H1 (cell line): ENCODE measurements around the gene AGAP1. TPM values are rescaled to one million over a fixed set of nuclear protein-coding genes. Genes with fewer than 3 reads are reported as not detected.

Source experiments
- ATF3 ChIP-seq: IDR thresholded peaks from 2 replicates; pipeline ENCODE4 v1.6.1; 2011; ENCODE audit warnings: low read depth, mild to moderate bottlenecking, low read length; ENCODE audit not compliant: insufficient read depth
- CBX5 ChIP-seq: fragments of 300-800, 300-1000 bp; sonication (generic); IDR thresholded peaks from 2 replicates; pipeline ENCODE4 v1.7.1; 2016; ENCODE audit warnings: antibody characterized with exemption, low read length, low read depth
- CHD1 ChIP-seq: IDR thresholded peaks from 2 replicates; pipeline ENCODE4 v1.6.1; 2012; ENCODE audit warnings: low read depth, low read length, improper control_type of control experiment
- CHD7 ChIP-seq: fragments of 300-600 bp; sonication (generic); IDR thresholded peaks from 2 replicates; pipeline ENCODE4 v1.7.1; 2012; ENCODE audit warnings: low read length, moderate library complexity, mild to moderate bottlenecking, inconsistent platforms; ENCODE audit not compliant: insufficient replicate concordance
- KDM1A ChIP-seq: fragments of 200-600, 300-600 bp; sonication (generic); IDR thresholded peaks from 2 replicates; pipeline ENCODE4 v1.7.1; 2016; ENCODE audit warnings: mild to moderate bottlenecking, low read length, borderline replicate concordance
- RXRA ChIP-seq: IDR thresholded peaks from 2 replicates; pipeline ENCODE4 v1.6.1; 2011; ENCODE audit warnings: low read depth, mild to moderate bottlenecking, low read length, moderate library complexity; ENCODE audit not compliant: insufficient read depth
- SUZ12 ChIP-seq: fragments of 200-600 bp; sonication (generic); IDR thresholded peaks from 2 replicates; pipeline ENCODE4 v1.6.1; 2012; ENCODE audit warnings: mild to moderate bottlenecking, inconsistent platforms, low read length, moderate library complexity, mixed read lengths
- USF2 ChIP-seq: IDR thresholded peaks from 2 replicates; pipeline ENCODE4 v1.6.1; 2011; ENCODE audit warnings: low read length, improper control_type of control experiment
- polyA plus RNA-seq, 7 experiments: library from polyadenylated mRNA; depleted of rRNA in 3 of 7; stranded (reverse) in 5 of 7; unstranded in 2 of 7; fragments of >200 nt in 5 of 7; fragments of 200-250 nt in 2 of 7; gene quantifications; 1 replicate in 5 of 7; 2 replicates in 1 of 7; 4 replicates in 1 of 7; pipeline versions ENCODE4 v1.2.1 to v1.2.3, GENCODE V29; 2011 to 2013; ENCODE audit warnings: missing spikeins in 2 of 7, mixed read lengths in 2 of 7
- total RNA-seq: library from RNA; stranded (reverse); fragmentation: NEBNext Ultra II Directional; extraction: Animal tissue kit (Norgen Biotek cat#: 25700); gene quantifications from 2 replicates; pipeline ENCODE4 v1.2.1, GENCODE V29; 2021

The AGAP1 gene
- total and polyA plus RNA-seq, 2 of the 8 experiments (the other 6 are each of a cell fraction or from before 2014, with no cell fraction given) = 18.1 to 39.4 TPM

- TF ChIP-seq CHD7 (no peak), RXRA (no peak), SUZ12 (no peak), ATF3 (no peak), USF2 (no peak), CBX5 (no peak), KDM1A (no peak), CHD1 (no peak)
- TF ChIP-seq, all 59 proteins: peak for 0
These were observed 69.4 kb downstream of the AGAP1 start (continued) for GRCh38 chr2:235563056-235563910.
